Adrenal gland (tissue), 12 donors: ENCODE results near the gene MID1. TPM values are rescaled to one million over a fixed set of nuclear protein-coding genes. Genes with fewer than 3 reads are reported as not detected.

ENCODE experiments used
- DNase-seq, 7 donors: peaks; one replicate each; pipeline ENCODE4 v3.0.0-alpha.2; 2019 to 2020
- H3K27ac ChIP-seq, 5 donors: fragments of 200-600 bp; sonication (generic) in 4 of 5; 1 replicate in 3 of 5; 2 replicates in 2 of 5; pipeline versions ENCODE4 v1.5.1 to v1.8.0; 2016 to 2020; ENCODE audit warnings: mild to moderate bottlenecking in 1 of 5
- H3K27me3 ChIP-seq: fragments of 200-600 bp; 2 replicates; pipeline ENCODE4 v1.8.0; 2021
- H3K36me3 ChIP-seq, 2 donors: fragments of 200-600 bp; replicated peaks in 1 of 2; 1 replicate in 1 of 2; 2 replicates in 1 of 2; pipeline versions ENCODE4 v1.5.1 to v1.8.0; 2018 to 2022
- H3K4me1 ChIP-seq, 2 donors: fragments of 200-600 bp; replicated peaks in 1 of 2; 1 replicate in 1 of 2; 2 replicates in 1 of 2; pipeline versions ENCODE4 v1.5.1 to v1.8.0; 2018 to 2021
- H3K4me3 ChIP-seq, 4 donors: fragments of 200-600 bp; sonication (generic) in 3 of 4; one replicate each; pipeline ENCODE4 v1.5.1; 2016 to 2018
- H3K9me3 ChIP-seq, 3 donors: fragments of 200-600 bp; sonication (generic) in 1 of 3; replicated peaks in 1 of 3; 1 replicate in 2 of 3; 2 replicates in 1 of 3; pipeline versions ENCODE4 v1.5.1 to v1.8.0; 2016 to 2021
- POLR2A ChIP-seq, 2 donors: fragments of 450-650 bp; IDR thresholded peaks; one replicate each; pipeline ENCODE4 v1.6.1; 2017; ENCODE audit warnings: antibody characterized with exemption in 2 of 2, mild to moderate bottlenecking in 2 of 2, moderate library complexity in 1 of 2
- WGBS, 4 donors: extraction: QIAGEN DNeasy Blood & Tissue Kit in 2 of 4; methylation state at CpG; one replicate each; pipeline versions ENCODE4 v1.1.5 to v1.1.7; 2013 to 2017; 5-methylcytosine and 5-hydroxymethylcytosine counted together
- intact Hi-C, 2 donors: fragments of 100-400 bp; cut with DNase I; formaldehyde crosslinking; loops; one replicate each; pipeline versions ENCODE4 v1.14.1 to v1.15.0; 2022 to 2023
- polyA plus RNA-seq, 3 donors: library from polyadenylated mRNA; stranded (reverse); fragments of 200-250 nt in 2 of 3; fragments of 350-450 nt in 1 of 3; fragmentation: Illumina TruSeq in 1 of 3; extraction: RNeasy Lipid Tissue Mini Kit (QIAGEN cat#74804) in 1 of 3; gene quantifications; one replicate each; pipeline ENCODE4 v1.2.3, GENCODE V29; 2013 to 2014
- total RNA-seq, 9 donors: library from RNA; depleted of rRNA in 4 of 9; stranded (reverse); fragments of >200 nt in 4 of 9; fragments of 120-200 nt in 1 of 9; fragmentation: NEBNext Ultra II Directional in 1 of 9; extraction: Animal tissue kit (Norgen Biotek cat#: 25700) in 1 of 9; gene quantifications; one replicate each; pipeline versions ENCODE4 v1.1.0 to v1.2.4, GENCODE V29; 2013 to 2023
- TF ChIP-seq, protein P1 (sequence below), 6 experiments: fragments of 450-650 bp in 4 of 6; fragments of 200-600 bp in 2 of 6; sonication (generic) in 1 of 6; IDR thresholded peaks; 1 replicate in 5 of 6; 2 replicates in 1 of 6; pipeline versions ENCODE4 v1.5.1 to v1.8.0; 2016 to 2021; ENCODE audit warnings: antibody characterized with exemption in 6 of 6, mild to moderate bottlenecking in 2 of 6, moderate library complexity in 1 of 6
- donor health status: healthy with polysubstance abuse.
- donor health status: Bipolar disorder and iron deficiency.
- donor health status: DM: yes; HTN: yes; CAD: no.
- donor health status: DM: no; HTN: no; CAD: no.
- donor health status: DM: no; HTN: no; CAD: no.
- donor health status: DM: yes; HTN: yes; CAD: no.

The MID1 gene
- total and polyA plus RNA-seq, 12 donors, result 3.6 to 19.4 (median 7.7) TPM

DNA sequence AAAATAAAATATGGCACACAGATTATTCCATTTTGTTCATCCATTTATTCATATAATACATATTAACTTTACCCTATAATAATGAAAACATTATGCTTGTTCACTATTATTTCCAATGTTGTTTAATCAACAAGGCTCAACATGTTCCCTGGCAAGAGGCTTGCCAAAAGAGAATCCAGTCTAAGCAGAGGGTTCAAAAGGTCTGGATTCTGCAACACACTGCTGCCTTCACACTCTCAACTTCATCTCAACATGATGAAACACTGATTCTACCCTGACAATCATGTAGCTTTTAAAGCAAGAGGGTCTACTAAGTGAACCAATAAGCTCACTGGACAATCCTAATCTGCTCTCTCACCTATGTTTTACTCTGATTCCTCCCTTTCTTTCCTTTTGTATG is 101.1 kb downstream of the MID1 start:
- H3K4me1 ChIP-seq, result no peaks in the 10 kb centered on the region
- no peak for DNase-seq
- no peak for TF ChIP-seq POLR2A (IDR thresholded peaks at IDR 0.05)
- TF ChIP-seq, protein P1, sequence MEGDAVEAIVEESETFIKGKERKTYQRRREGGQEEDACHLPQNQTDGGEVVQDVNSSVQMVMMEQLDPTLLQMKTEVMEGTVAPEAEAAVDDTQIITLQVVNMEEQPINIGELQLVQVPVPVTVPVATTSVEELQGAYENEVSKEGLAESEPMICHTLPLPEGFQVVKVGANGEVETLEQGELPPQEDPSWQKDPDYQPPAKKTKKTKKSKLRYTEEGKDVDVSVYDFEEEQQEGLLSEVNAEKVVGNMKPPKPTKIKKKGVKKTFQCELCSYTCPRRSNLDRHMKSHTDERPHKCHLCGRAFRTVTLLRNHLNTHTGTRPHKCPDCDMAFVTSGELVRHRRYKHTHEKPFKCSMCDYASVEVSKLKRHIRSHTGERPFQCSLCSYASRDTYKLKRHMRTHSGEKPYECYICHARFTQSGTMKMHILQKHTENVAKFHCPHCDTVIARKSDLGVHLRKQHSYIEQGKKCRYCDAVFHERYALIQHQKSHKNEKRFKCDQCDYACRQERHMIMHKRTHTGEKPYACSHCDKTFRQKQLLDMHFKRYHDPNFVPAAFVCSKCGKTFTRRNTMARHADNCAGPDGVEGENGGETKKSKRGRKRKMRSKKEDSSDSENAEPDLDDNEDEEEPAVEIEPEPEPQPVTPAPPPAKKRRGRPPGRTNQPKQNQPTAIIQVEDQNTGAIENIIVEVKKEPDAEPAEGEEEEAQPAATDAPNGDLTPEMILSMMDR (IDR thresholded peaks at IDR 0.05), result no peak
- intact Hi-C loops, result no loop called here
- no peaks in the 10 kb centered on the region for H3K9me3 ChIP-seq
- H3K36me3 ChIP-seq, result no peaks in the 10 kb centered on the region
- H3K27me3 ChIP-seq, result no peaks in the 10 kb centered on the region
- no peak overlapping the region for H3K27ac ChIP-seq
- no peak overlapping the region for H3K4me3 ChIP-seq

DNA sequence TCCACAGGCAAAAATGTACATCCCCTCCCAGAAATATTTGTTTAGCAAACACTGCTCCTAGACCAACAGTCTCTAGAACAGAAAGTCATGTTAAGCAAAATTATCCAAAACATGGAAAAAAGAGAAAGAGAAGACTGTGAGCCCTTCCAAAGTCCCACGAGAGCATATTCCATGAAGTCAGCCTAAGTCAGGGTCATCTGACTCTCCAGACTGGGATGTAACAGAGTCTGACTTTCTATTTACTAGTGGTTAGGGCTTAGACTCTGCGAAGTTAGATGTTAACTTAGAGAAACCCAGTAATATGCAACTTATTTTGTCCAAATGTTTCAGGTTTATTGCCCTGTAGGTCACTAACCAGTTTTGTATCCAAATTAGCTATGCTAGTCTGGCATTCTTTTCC is 102.3 kb downstream of the MID1 start:
- 47 to 64% (median 60%) methylated on average over 2 of the region's 2 CpGs for WGBS, 4 donors
- H3K4me3 ChIP-seq, result no peak overlapping the region
- H3K27ac ChIP-seq, result no peak overlapping the region
- no peaks in the 10 kb centered on the region for H3K9me3 ChIP-seq
- TF ChIP-seq, protein P1 (IDR thresholded peaks at IDR 0.05), result no peak
- no peak for TF ChIP-seq POLR2A (IDR thresholded peaks at IDR 0.05)
- no peaks in the 10 kb centered on the region for H3K36me3 ChIP-seq
- intact Hi-C loops, result no loop called here
- H3K4me1 ChIP-seq, result no peaks in the 10 kb centered on the region
- H3K27me3 ChIP-seq, result no peaks in the 10 kb centered on the region
- no peak for DNase-seq

DNA sequence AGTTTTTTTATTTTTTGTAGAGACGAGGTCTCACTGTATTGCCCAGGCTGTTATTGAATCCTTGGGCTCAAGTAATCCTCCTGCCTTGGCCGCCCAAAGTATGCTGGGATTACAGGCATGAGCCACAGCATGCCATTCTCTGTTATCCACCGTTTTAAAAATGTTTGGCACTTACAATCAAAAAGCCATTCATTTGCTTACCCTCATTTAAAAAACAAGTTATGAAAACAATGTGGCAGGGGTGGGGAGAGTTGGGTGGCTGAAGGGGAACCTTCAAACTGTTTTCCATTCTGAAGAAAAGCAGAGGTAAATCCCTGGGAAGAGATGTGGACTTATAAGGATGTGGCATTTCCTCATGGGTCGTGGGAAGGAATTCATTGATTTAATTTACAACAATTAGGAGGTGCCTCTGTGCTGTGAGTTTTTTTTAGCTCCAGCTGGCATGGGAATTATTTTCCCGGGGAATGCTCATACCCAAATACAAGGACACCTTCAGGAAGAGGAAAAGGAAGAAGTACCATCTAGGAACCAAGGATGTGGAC is 103.5 kb downstream of the MID1 start:
- TF ChIP-seq, protein P1 (IDR thresholded peaks at IDR 0.05), result no peak
- no peak for TF ChIP-seq POLR2A (IDR thresholded peaks at IDR 0.05)
- 61 to 80% (median 65%) methylated on average over 5 of the region's 5 CpGs for WGBS, 4 donors
- H3K27ac ChIP-seq, result no peak overlapping the region

DNA sequence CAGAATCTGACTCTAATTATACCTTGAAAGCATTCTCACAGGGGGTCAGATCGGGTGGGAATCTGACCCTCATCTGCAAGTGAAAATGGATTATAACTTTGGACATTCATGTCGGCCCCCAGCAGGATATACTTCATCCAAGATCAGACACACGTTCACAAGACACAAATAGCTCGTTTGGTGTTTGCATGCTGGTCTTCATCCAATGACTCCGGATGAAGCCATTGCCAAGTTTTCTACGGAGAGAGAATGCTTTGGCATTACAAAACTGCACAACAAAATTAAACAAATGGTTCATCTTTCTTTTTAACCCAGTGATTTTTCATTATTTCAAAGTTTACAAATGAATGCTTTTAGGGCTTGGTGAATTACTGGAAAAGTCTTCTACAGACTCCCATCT is 105.5 kb downstream of the MID1 start:
- DNase-seq, result no peak
- intact Hi-C loops, result no loop called here
- Histone ChIP-seq H3K27me3 (no peaks in the 10 kb centered on the region), H3K9me3 (no peaks in the 10 kb centered on the region), H3K4me3 (no peak overlapping the region), H3K36me3 (no peaks in the 10 kb centered on the region), H3K4me1 (no peaks in the 10 kb centered on the region), H3K27ac (no peak overlapping the region)
- WGBS, 4 donors, result 41 to 52% (median 48%) methylated on average over 6 of the region's 6 CpGs
- TF ChIP-seq, protein P1 (IDR thresholded peaks at IDR 0.05), result no peak
- TF ChIP-seq POLR2A (IDR thresholded peaks at IDR 0.05), result no peak

More for the DNA sequence above, 103.5 kb downstream of the MID1 start:
- H3K9me3 ChIP-seq, result no peaks in the 10 kb centered on the region
- no peaks in the 10 kb centered on the region for H3K36me3 ChIP-seq
- DNase-seq, result no peak
- H3K4me1 ChIP-seq, result no peaks in the 10 kb centered on the region
- H3K27me3 ChIP-seq, result no peaks in the 10 kb centered on the region
- no peak overlapping the region for H3K4me3 ChIP-seq
- intact Hi-C loops, result no loop called here
